Measurements from ENCODE around the gene PLCB1. TPM values are rescaled to one million over a fixed set of nuclear protein-coding genes. Genes with fewer than 3 reads are reported as not detected.

The PLCB1 gene
- total RNA-seq, 1 experiment from 2014 or later, result 6.0 TPM

- intact Hi-C loops (cut with micrococcal nuclease; ENCODE audit: unreplicated experiment), result no loop called here
- H3K27ac Mint-ChIP-seq (ENCODE audit: unreplicated experiment), result no peak overlapping the region
- TF ChIP-seq, protein P1, sequence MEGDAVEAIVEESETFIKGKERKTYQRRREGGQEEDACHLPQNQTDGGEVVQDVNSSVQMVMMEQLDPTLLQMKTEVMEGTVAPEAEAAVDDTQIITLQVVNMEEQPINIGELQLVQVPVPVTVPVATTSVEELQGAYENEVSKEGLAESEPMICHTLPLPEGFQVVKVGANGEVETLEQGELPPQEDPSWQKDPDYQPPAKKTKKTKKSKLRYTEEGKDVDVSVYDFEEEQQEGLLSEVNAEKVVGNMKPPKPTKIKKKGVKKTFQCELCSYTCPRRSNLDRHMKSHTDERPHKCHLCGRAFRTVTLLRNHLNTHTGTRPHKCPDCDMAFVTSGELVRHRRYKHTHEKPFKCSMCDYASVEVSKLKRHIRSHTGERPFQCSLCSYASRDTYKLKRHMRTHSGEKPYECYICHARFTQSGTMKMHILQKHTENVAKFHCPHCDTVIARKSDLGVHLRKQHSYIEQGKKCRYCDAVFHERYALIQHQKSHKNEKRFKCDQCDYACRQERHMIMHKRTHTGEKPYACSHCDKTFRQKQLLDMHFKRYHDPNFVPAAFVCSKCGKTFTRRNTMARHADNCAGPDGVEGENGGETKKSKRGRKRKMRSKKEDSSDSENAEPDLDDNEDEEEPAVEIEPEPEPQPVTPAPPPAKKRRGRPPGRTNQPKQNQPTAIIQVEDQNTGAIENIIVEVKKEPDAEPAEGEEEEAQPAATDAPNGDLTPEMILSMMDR (IDR thresholded peaks at IDR 0.05; ENCODE audit: unreplicated experiment), result no peak
- CTCF ChIA-PET, result no interaction called here
- H3K36me3 Mint-ChIP-seq (ENCODE audit: insufficient read depth, unreplicated experiment), result no peaks in the 10 kb centered on the region
- no peak overlapping the region for H3K4me3 Mint-ChIP-seq (ENCODE audit: low read depth, unreplicated experiment)
- DNase-seq, result no peak
- H3K4me1 Mint-ChIP-seq (ENCODE audit: low read depth, unreplicated experiment), result no peaks in the 10 kb centered on the region
- BruUV-seq (replicated peaks), result no TSS peak
- H3K9me3 Mint-ChIP-seq (ENCODE audit: low read depth, unreplicated experiment), result no peaks in the 10 kb centered on the region
- no peaks in the 10 kb centered on the region for H3K27me3 Mint-ChIP-seq (ENCODE audit: unreplicated experiment)
Measured at GRCh38 chr20:8331740-8332412, 199.8 kb downstream of the PLCB1 start.

DNA sequence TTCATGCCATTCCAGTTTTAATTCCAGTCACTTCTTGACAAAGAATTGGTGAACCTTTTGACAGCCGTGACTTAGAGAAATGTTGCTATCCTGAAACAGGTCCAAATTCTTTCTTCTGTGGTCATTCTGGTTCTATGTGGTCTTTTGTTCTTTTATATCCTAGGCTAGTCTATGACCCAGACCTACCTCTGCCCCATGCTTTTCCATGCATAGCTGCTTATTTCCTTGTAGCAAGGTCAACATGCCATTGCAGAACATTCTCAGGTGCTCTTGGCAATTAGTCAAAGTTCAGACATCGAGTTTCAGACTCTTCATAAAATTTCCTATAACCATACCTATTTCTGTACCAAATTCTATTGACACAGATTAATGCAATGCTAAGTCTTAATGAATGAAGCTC, 202.6 kb downstream of the PLCB1 start:
- TF ChIP-seq, protein P1 (IDR thresholded peaks at IDR 0.05; ENCODE audit: unreplicated experiment), result no peak
- Mint-ChIP-seq H3K9me3 (ENCODE audit: low read depth, unreplicated experiment) (no peaks in the 10 kb centered on the region), H3K4me1 (ENCODE audit: low read depth, unreplicated experiment) (no peaks in the 10 kb centered on the region), H3K36me3 (ENCODE audit: insufficient read depth, unreplicated experiment) (no peaks in the 10 kb centered on the region), H3K4me3 (ENCODE audit: low read depth, unreplicated experiment) (no peak overlapping the region), H3K27me3 (ENCODE audit: unreplicated experiment) (no peaks in the 10 kb centered on the region), H3K27ac (ENCODE audit: unreplicated experiment) (no peak overlapping the region)
- intact Hi-C loops (cut with micrococcal nuclease; ENCODE audit: unreplicated experiment), result no loop called here
- CTCF ChIA-PET, result interaction anchor here (0.6 kb wide), 1 partner anchor 17 kb away, joined by 3 read pairs; no protein-coding TSS in a partner anchor
- no TSS peak for BruUV-seq (replicated peaks)
- DNase-seq, result no peak

DNA sequence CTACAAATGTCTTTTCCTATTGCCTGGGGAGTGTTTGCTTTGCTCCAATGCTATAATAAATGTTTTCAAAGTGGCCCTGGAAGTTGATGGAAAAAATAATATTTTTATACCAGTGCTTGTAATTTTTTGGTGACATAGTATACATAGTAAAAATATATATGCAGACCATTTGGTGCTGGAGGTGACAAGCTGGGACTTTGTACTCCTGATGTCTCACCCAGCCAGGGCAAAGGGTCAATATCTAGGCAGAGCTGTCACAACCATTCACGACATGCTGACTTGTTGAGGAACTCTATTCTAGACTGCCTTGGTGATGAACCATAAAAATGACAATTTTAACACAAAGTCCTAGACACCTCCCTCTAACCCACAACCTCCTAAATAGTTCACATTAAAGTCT, 203.0 kb downstream of the PLCB1 start:
- no peaks in the 10 kb centered on the region for H3K36me3 Mint-ChIP-seq (ENCODE audit: insufficient read depth, unreplicated experiment)
- intact Hi-C loops (cut with micrococcal nuclease; ENCODE audit: unreplicated experiment), result no loop called here
- no peak overlapping the region for H3K27ac Mint-ChIP-seq (ENCODE audit: unreplicated experiment)
- TF ChIP-seq, protein P1 (IDR thresholded peaks at IDR 0.05; ENCODE audit: unreplicated experiment), result no peak
- no peak overlapping the region for H3K4me3 Mint-ChIP-seq (ENCODE audit: low read depth, unreplicated experiment)
- no peaks in the 10 kb centered on the region for H3K9me3 Mint-ChIP-seq (ENCODE audit: low read depth, unreplicated experiment)
- H3K27me3 Mint-ChIP-seq (ENCODE audit: unreplicated experiment), result no peaks in the 10 kb centered on the region
- H3K4me1 Mint-ChIP-seq (ENCODE audit: low read depth, unreplicated experiment), result no peaks in the 10 kb centered on the region
- CTCF ChIA-PET, result no interaction called here
- BruUV-seq (replicated peaks), result no TSS peak
- no peak for DNase-seq

GRCh38 chr20:8335495-8336195, 203.6 kb downstream of the PLCB1 start:
- BruUV-seq (replicated peaks), result no TSS peak
- TF ChIP-seq, protein P1 (IDR thresholded peaks at IDR 0.05; ENCODE audit: unreplicated experiment), result no peak
- no peak overlapping the region for H3K27ac Mint-ChIP-seq (ENCODE audit: unreplicated experiment)
- DNase-seq, result no peak
- intact Hi-C loops (cut with micrococcal nuclease; ENCODE audit: unreplicated experiment), result no loop called here
- CTCF ChIA-PET, result no interaction called here
- no peak overlapping the region for H3K4me3 Mint-ChIP-seq (ENCODE audit: low read depth, unreplicated experiment)
- no peaks in the 10 kb centered on the region for H3K9me3 Mint-ChIP-seq (ENCODE audit: low read depth, unreplicated experiment)
- no peaks in the 10 kb centered on the region for H3K4me1 Mint-ChIP-seq (ENCODE audit: low read depth, unreplicated experiment)
- no peaks in the 10 kb centered on the region for H3K36me3 Mint-ChIP-seq (ENCODE audit: insufficient read depth, unreplicated experiment)
- no peaks in the 10 kb centered on the region for H3K27me3 Mint-ChIP-seq (ENCODE audit: unreplicated experiment)

Measured in Calu3 (cell line).